Measurements from ENCODE around the gene ATP6V0D1. TPM values are rescaled to one million over a fixed set of nuclear protein-coding genes. Genes with fewer than 3 reads are reported as not detected.

Gene ATP6V0D1
- total RNA-seq: 100 to 1,000 TPM in 1 of 2 donors, 10 to 100 TPM in 1; 53.7 to 102 TPM

DNA sequence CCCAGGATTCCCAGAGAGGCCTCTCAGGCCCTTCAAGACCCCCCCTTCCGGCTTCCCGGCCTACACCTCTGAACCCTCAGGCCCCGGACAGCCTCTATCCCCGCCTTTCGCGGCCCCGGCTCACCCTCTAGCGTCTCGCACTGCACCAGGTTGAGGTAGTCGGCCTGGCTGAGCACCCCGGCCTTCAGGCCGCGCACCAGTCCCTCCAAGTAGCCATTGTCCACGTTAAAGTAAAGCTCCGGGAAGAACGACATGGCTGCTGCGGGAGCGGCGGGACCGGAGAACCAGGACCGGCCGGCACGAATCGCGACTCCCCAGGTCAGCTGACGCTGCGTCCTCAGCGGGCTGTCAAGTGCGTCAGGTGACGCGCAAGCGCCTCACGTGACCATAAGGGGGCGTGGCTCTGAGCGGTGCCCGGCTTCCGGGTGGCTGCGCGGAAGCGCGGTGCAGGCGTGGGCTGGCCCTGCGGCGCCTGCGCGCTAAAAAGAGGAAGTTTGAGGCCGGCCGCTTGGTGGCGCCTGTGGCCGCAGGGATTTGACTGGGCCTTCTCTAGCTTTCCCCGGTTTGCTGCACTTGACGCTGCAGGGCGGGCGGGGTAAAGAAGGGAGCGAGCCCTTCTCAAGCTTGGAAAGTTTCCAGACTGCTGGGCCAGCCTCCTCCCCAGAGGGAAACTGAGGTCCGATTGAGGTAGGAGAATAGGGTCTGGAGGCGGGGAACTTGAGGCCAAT is at the start of gene ATP6V0D1:
TSS of gene ATP6V0D1 (minus strand) at position 325 of the 728 bp plus-strand sequence. CDS start at position 254, 71 bp downstream.
- Histone ChIP-seq H3K9me3 (no peaks in the 10 kb centered on the region), H3K4me1 (peaks cover 64% of the 10 kb centered on the region), H3K27me3 (no peaks in the 10 kb centered on the region), H3K4me3 (peak within 1 kb of the TSS; percentile 62 to 82), H3K36me3 (replicated peaks in 1 of 2; ENCODE audit: insufficient read depth in 1 of 2, low read depth in 2 of 2) (no peaks in the 10 kb centered on the region), H3K27ac (peak within 1 kb of the TSS; percentile 86 to 98 (median 90))
- peak; percentile 99 for DNase-seq
- 0 to 1% methylated on average over 15 to 57 of the region's 57 CpGs for WGBS, 2 donors
- peak; percentile 81 to 88 (median 86) for TF ChIP-seq POLR2A (IDR thresholded peaks at IDR 0.05)
- TF ChIP-seq, protein P1, sequence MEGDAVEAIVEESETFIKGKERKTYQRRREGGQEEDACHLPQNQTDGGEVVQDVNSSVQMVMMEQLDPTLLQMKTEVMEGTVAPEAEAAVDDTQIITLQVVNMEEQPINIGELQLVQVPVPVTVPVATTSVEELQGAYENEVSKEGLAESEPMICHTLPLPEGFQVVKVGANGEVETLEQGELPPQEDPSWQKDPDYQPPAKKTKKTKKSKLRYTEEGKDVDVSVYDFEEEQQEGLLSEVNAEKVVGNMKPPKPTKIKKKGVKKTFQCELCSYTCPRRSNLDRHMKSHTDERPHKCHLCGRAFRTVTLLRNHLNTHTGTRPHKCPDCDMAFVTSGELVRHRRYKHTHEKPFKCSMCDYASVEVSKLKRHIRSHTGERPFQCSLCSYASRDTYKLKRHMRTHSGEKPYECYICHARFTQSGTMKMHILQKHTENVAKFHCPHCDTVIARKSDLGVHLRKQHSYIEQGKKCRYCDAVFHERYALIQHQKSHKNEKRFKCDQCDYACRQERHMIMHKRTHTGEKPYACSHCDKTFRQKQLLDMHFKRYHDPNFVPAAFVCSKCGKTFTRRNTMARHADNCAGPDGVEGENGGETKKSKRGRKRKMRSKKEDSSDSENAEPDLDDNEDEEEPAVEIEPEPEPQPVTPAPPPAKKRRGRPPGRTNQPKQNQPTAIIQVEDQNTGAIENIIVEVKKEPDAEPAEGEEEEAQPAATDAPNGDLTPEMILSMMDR (IDR thresholded peaks at IDR 0.05): peak; percentile 72 to 99 (median 95)
- intact Hi-C loops (cut with DNase I): no loop called here
- ATAC-seq: peak; percentile 93

DNA sequence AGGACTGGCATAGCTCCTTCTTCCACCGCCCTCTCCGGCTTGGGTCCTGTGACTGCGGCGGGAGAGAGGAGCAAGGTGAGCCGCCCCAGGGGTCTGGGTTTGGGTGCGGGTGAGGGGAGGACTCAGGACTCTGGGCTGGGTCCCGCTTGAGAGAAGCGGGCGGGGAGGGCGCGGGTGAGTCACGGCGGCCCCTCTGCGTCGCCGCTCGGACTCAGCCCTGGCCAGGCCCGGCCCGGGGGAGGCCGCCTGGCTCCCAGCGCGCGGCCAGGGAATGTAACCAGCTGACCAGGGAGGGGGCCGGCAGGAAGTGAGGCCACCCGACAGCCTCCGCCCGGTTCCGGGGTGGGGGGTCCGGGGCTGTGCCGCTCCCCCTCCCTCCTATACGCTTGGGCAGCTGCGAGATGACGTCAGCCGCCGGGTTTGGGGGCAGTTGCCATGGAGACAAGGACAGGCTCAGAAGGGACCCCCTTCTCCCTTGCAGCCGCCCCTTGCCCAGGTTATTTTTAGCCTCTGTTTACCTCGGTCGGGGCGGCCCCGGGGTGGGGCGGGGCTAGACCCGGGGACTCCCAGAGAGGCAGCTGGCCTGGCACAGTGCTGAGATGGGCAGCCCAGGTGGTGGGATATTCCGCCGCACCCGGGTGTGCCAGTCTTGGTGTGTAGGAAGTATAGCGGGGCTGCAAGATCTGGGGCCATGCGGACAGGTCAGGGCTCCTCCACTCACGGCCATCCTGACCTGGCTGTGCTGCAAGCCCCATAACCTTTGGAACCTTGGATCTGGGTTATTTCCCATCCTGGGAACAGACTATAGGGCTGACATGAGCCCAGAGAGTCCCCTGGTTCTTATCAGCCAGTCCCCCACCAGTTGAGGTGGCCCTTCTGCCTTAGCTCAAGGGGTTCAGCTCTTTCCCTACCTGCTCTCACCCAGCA is 49.3 kb upstream of the ATP6V0D1 start:
- peaks cover 51% of the 10 kb centered on the region for H3K4me1 ChIP-seq
- H3K9me3 ChIP-seq: no peaks in the 10 kb centered on the region
- peak; percentile 68 to 84 (median 78) for DNase-seq
- TF ChIP-seq POLR2A (IDR thresholded peaks at IDR 0.05): peak; percentile 68 to 85 (median 79)
- TF ChIP-seq, protein P1 (IDR thresholded peaks at IDR 0.05): no peak
- H3K27me3 ChIP-seq: no peaks in the 10 kb centered on the region
- peak overlapping the region; percentile 17 to 82 for H3K4me3 ChIP-seq
- peak overlapping the region; percentile 77 to 94 (median 87) for H3K27ac ChIP-seq
- intact Hi-C loops (cut with DNase I): no loop called here
- 2 to 4% methylated on average over 5 to 48 of the region's 48 CpGs for WGBS, 2 donors
- peak; percentile 71 for ATAC-seq
- no peaks in the 10 kb centered on the region for H3K36me3 ChIP-seq (replicated peaks in 1 of 2; ENCODE audit: insufficient read depth in 1 of 2, low read depth in 2 of 2)

DNA sequence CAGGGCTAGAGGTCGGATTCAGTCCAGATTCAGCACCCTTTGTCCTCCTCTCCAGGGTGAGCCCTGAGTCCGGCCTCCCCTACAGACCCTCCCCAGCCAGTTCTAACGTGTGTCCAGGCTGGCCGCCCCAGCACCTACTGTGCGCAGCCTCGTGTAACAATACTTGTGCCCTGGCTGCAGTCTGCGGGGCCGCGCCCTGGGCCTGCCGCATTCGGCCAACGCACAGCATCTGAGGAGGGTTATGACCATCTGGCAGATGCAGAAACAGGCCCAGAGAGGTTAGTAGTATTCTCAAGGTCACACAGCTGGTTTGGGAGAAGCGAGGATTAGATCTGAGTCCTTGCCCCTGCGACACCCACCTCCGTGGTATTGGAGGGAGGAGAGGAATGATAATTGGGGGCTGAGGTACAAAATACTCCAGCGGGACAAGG is 48.6 kb upstream of the ATP6V0D1 start:
- H3K9me3 ChIP-seq: no peaks in the 10 kb centered on the region
- 0 to 5% methylated on average over 6 to 16 of the region's 16 CpGs for WGBS, 2 donors
- H3K4me1 ChIP-seq: peaks cover 45% of the 10 kb centered on the region
- H3K27me3 ChIP-seq: no peaks in the 10 kb centered on the region
- H3K36me3 ChIP-seq (replicated peaks in 1 of 2; ENCODE audit: insufficient read depth in 1 of 2, low read depth in 2 of 2): no peaks in the 10 kb centered on the region
- H3K4me3 ChIP-seq: peak overlapping the region; percentile 17 to 82
- H3K27ac ChIP-seq: peak overlapping the region; percentile 77 to 94 (median 87)
- intact Hi-C loops (cut with DNase I): no loop called here
- no peak for TF ChIP-seq POLR2A (IDR thresholded peaks at IDR 0.05)
- TF ChIP-seq, protein P1 (IDR thresholded peaks at IDR 0.05): no peak
- DNase-seq: peak in 2 of 4 donors; percentile 34 to 35
- ATAC-seq: peak; percentile 12

DNA sequence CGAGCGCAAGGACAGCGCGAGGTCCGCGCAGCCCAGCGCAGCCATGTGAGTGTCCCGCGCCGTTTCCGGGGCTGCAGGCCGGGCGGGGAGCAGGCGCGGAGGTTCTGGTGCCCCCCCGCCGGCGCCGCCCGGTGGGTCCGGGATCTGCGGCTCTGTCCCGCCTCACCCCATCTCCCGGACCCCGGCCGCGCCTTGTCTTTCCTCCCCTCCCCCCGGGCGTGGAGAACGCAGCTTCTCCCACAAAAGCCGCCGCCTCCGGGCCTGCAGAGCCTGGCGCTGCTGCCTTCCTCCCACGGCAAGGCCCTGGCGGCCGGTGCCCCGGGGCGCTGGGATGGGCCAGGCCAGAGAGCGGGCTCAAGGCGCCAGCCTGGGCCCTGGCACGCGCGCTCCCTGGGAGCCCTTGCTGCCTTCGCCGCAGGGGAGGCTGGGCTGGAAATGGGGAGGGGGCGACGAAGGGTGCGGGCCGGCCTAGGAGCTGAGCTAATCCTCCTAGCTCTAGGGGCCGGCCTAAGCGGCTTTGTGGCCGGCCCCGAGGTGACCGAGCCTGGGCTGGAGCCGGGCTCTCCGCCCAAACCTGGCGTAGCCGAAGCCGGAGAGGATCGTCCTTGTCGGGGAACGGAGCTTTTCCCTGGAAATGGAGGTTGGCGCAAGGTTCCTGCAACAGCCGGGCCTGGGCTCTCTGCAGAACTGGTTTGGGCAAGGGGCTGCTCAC is 48.1 kb upstream of the ATP6V0D1 start:
- intact Hi-C loops (cut with DNase I): no loop called here
- TF ChIP-seq, protein P1 (IDR thresholded peaks at IDR 0.05): no peak
- peak; percentile 51 to 71 (median 67) for TF ChIP-seq POLR2A (IDR thresholded peaks at IDR 0.05)
- Histone ChIP-seq H3K27me3 (no peaks in the 10 kb centered on the region), H3K9me3 (no peaks in the 10 kb centered on the region), H3K36me3 (replicated peaks in 1 of 2; ENCODE audit: insufficient read depth in 1 of 2, low read depth in 2 of 2) (no peaks in the 10 kb centered on the region), H3K4me3 (peak overlapping the region; percentile 17 to 82), H3K4me1 (peaks cover 45% of the 10 kb centered on the region), H3K27ac (peak overlapping the region; percentile 77 to 94 (median 87))
- WGBS, 2 donors: 0 to 1% methylated on average over 3 to 53 of the region's 65 CpGs
- peak; percentile 34 to 48 (median 42) for DNase-seq
- ATAC-seq: peak; percentile 43
